H9 (cell line): Measurements from ENCODE around the gene MRPS6. TPM values are rescaled to one million over a fixed set of nuclear protein-coding genes. Genes with fewer than 3 reads are reported as not detected.

Experiments used
- DNase-seq: peaks from one replicate; pipeline ENCODE4 v3.0.0-alpha.2; 2017
- H2AFZ ChIP-seq: one replicate; pipeline ENCODE4 v1.6.1; 2013; ENCODE audit warnings: mild to moderate bottlenecking, low read length, control low read depth, moderate library complexity
- H2AK5ac ChIP-seq: 2 replicates; pipeline ENCODE4 v1.6.1; 2013; ENCODE audit warnings: low read length, control low read depth, mixed read lengths; ENCODE audit not compliant: insufficient read length
- H2BK120ac ChIP-seq: one replicate; pipeline ENCODE4 v1.6.1; 2013; ENCODE audit warnings: low read depth, mild to moderate bottlenecking, low read length, control low read depth, inconsistent platforms; ENCODE audit not compliant: poor library complexity, severe bottlenecking
- H2BK12ac ChIP-seq: 2 replicates; pipeline ENCODE4 v1.6.1; 2013; ENCODE audit warnings: low read length, control low read depth, mixed read lengths, low read depth; ENCODE audit not compliant: insufficient read length
- H2BK15ac ChIP-seq: 2 replicates; pipeline ENCODE4 v1.6.1; 2013; ENCODE audit warnings: low read depth, low read length, control low read depth
- H2BK20ac ChIP-seq: one replicate; pipeline ENCODE4 v1.6.1; 2013; ENCODE audit warnings: low read depth, mild to moderate bottlenecking, low read length, control low read depth, inconsistent platforms; ENCODE audit not compliant: poor library complexity, severe bottlenecking
- H2BK5ac ChIP-seq: 2 replicates; pipeline ENCODE4 v1.6.1; 2013; ENCODE audit warnings: low read length, control low read depth, mixed read lengths; ENCODE audit not compliant: insufficient read length
- H3K14ac ChIP-seq: 2 replicates; pipeline ENCODE4 v1.6.1; 2013; ENCODE audit warnings: low read length, control low read depth; ENCODE audit not compliant: insufficient read depth
- H3K18ac ChIP-seq: 2 replicates; pipeline ENCODE4 v1.6.1; 2013; ENCODE audit warnings: low read depth, mild to moderate bottlenecking, mixed read lengths, low read length, control low read depth; ENCODE audit not compliant: insufficient read length
- H3K23ac ChIP-seq: 2 replicates; pipeline ENCODE4 v1.6.1; 2013; ENCODE audit warnings: low read length, control low read depth, mixed read lengths, low read depth; ENCODE audit not compliant: insufficient read length
- H3K23me2 ChIP-seq: 2 replicates; pipeline ENCODE4 v1.6.1; 2013; ENCODE audit warnings: low read depth, mild to moderate bottlenecking, mixed read lengths, low read length, control low read depth; ENCODE audit not compliant: insufficient read length, poor library complexity, severe bottlenecking
- H3K27ac ChIP-seq: 2 replicates; pipeline ENCODE4 v1.5.1; 2013; ENCODE audit warnings: low read length, control low read depth, mixed read lengths, low read depth; ENCODE audit not compliant: insufficient read length
- H3K27me3 ChIP-seq: 2 replicates; pipeline ENCODE4 v1.6.1; 2013; ENCODE audit warnings: low read length, control low read depth, inconsistent platforms; ENCODE audit not compliant: insufficient read depth
- H3K4ac ChIP-seq: 2 replicates; pipeline ENCODE4 v1.6.1; 2013; ENCODE audit warnings: low read depth, mild to moderate bottlenecking, control low read depth, inconsistent platforms, low read length, moderate library complexity
- H3K4me1 ChIP-seq: 2 replicates; pipeline ENCODE4 v1.6.1; 2013; ENCODE audit warnings: low read length, control low read depth, inconsistent platforms; ENCODE audit not compliant: insufficient read depth
- H3K4me2 ChIP-seq: 2 replicates; pipeline ENCODE4 v1.6.1; 2013; ENCODE audit warnings: low read length, control low read depth, mixed read lengths; ENCODE audit not compliant: insufficient read length, insufficient read depth
- H3K56ac ChIP-seq: 2 replicates; pipeline ENCODE4 v1.6.1; 2013; ENCODE audit warnings: low read depth, mild to moderate bottlenecking, mixed read lengths, low read length, control low read depth; ENCODE audit not compliant: insufficient read length
- H3K79me1 ChIP-seq: 2 replicates; pipeline ENCODE4 v1.6.1; 2013; ENCODE audit warnings: low read depth, mild to moderate bottlenecking, moderate library complexity, low read length, control low read depth, inconsistent platforms; ENCODE audit not compliant: insufficient read depth, poor library complexity, severe bottlenecking
- H3K79me2 ChIP-seq: 2 replicates; pipeline ENCODE4 v1.6.1; 2013; ENCODE audit warnings: low read length, control low read depth, inconsistent platforms; ENCODE audit not compliant: insufficient read depth
- H3K9ac ChIP-seq: 2 replicates; pipeline ENCODE4 v1.6.1; 2013; ENCODE audit warnings: low read length, control low read depth, mixed read lengths; ENCODE audit not compliant: insufficient read length; ENCODE audit errors: extremely low read depth
- H3K9me3 ChIP-seq: one replicate; pipeline ENCODE4 v1.6.1; 2013; ENCODE audit warnings: low read depth, low read length, inconsistent platforms; ENCODE audit not compliant: control insufficient read depth
- H3T11ph ChIP-seq: one replicate; pipeline ENCODE4 v1.6.1; 2013; ENCODE audit warnings: mild to moderate bottlenecking, low read length, control low read depth, inconsistent platforms
- H4K20me1 ChIP-seq: one replicate; pipeline ENCODE4 v1.6.1; 2013; ENCODE audit not compliant: control insufficient read depth, insufficient read length, insufficient read depth
- H4K5ac ChIP-seq: 2 replicates; pipeline ENCODE4 v1.6.1; 2013; ENCODE audit warnings: low read depth, mild to moderate bottlenecking, mixed read lengths, low read length, control low read depth; ENCODE audit not compliant: insufficient read length
- H4K8ac ChIP-seq: replicated peaks from 2 replicates; pipeline ENCODE4 v1.6.1; 2013; ENCODE audit warnings: low read length, control low read depth, mixed read lengths, low read depth; ENCODE audit not compliant: insufficient read length
- H4K91ac ChIP-seq: 2 replicates; pipeline ENCODE4 v1.6.1; 2013; ENCODE audit warnings: low read depth, mild to moderate bottlenecking, moderate library complexity, mixed read lengths, low read length, control low read depth; ENCODE audit not compliant: insufficient read length
- H3K27ac Mint-ChIP-seq, 3 experiments: 2 replicates in 2 of 3; 3 replicates in 1 of 3; pipeline ENCODE4 v1.8.0; 2020 to 2021; ENCODE audit warnings: mixed read lengths in 3 of 3, mild to moderate bottlenecking in 1 of 3, moderate library complexity in 1 of 3
- H3K27me3 Mint-ChIP-seq: 2 replicates; pipeline ENCODE4 v1.8.0; 2021; ENCODE audit warnings: low read depth, mild to moderate bottlenecking, moderate library complexity, mixed read lengths
- H3K36me3 Mint-ChIP-seq, 3 experiments: 2 replicates in 2 of 3; 3 replicates in 1 of 3; pipeline ENCODE4 v1.8.0; 2020 to 2021; ENCODE audit warnings: low read depth in 3 of 3, mixed read lengths in 3 of 3; ENCODE audit not compliant: insufficient read depth in 1 of 3
- H3K4me1 Mint-ChIP-seq, 2 experiments: 2 replicates each; pipeline ENCODE4 v1.8.0; 2020; ENCODE audit warnings: mixed read lengths in 2 of 2
- H3K4me3 Mint-ChIP-seq, 2 experiments: 2 replicates in 1 of 2; 3 replicates in 1 of 2; pipeline ENCODE4 v1.8.0; 2020 to 2021; ENCODE audit warnings: mild to moderate bottlenecking in 2 of 2, mixed read lengths in 2 of 2, moderate library complexity in 1 of 2
- H3K9me3 Mint-ChIP-seq, 2 experiments: 2 replicates in 1 of 2; 3 replicates in 1 of 2; pipeline ENCODE4 v1.8.0; 2020; ENCODE audit warnings: mild to moderate bottlenecking in 2 of 2, mixed read lengths in 2 of 2, moderate library complexity in 1 of 2
- CTCF ChIP-seq: fragments of 200-600 bp; sonication (generic); conservative IDR thresholded peaks from 3 replicates; pipeline ENCODE4 v1.8.0; 2021; ENCODE audit warnings: antibody characterized with exemption, mild to moderate bottlenecking
- WGBS: extraction: QIAGEN DNeasy Blood & Tissue Kit; methylation state at CpG from one replicate; pipeline ENCODE4 v1.1.7; 2013; ENCODE audit warnings: missing lambda C conversion rate, low lambda C conversion rate, mixed read lengths; ENCODE audit not compliant: insufficient read length; ENCODE audit errors: extremely low coverage; 5-methylcytosine and 5-hydroxymethylcytosine counted together
- total RNA-seq: library from RNA; stranded (reverse); gene quantifications from 2 replicates; pipeline ENCODE4 v1.2.1, GENCODE V29; 2021

MRPS6 gene
- total RNA-seq, 1 experiment from 2014 or later = 83.2 TPM

- H4K20me1 ChIP-seq = no peaks in the 10 kb centered on the region
- no peak for DNase-seq
- peaks cover 8% of the 10 kb centered on the region; the same call in 1 of the 2 replicates for H3K4me1 ChIP-seq
- H3K79me1 ChIP-seq = no peaks in the 10 kb centered on the region
- WGBS = no CpG with 5 or more reads among the region's 2 CpGs
- H2BK12ac ChIP-seq = no peak overlapping the region
- H3K79me2 ChIP-seq = peaks cover 14% of the 10 kb centered on the region; the same call in 1 of the 2 replicates
- no peak overlapping the region for H3K9ac ChIP-seq
- no peak overlapping the region for H3K18ac ChIP-seq
- H3K4me2 ChIP-seq = no peak overlapping the region
- H4K8ac ChIP-seq = no peak overlapping the region
- H2BK15ac ChIP-seq = no peak overlapping the region
- no peak overlapping the region for H2BK20ac ChIP-seq
- H4K91ac ChIP-seq = no peak overlapping the region
- no peak overlapping the region for H2AFZ ChIP-seq
- no peak overlapping the region for H3K4ac ChIP-seq
- no peaks in the 10 kb centered on the region for H3K27me3 Mint-ChIP-seq
- H3K4me1 Mint-ChIP-seq = peaks cover 51 to 53% of the 10 kb centered on the region in 2 experiments
- H3K27ac ChIP-seq = no peak overlapping the region
- H3K9me3 ChIP-seq = no peaks in the 10 kb centered on the region
- no peak overlapping the region for H2BK5ac ChIP-seq
- H3K56ac ChIP-seq = no peak overlapping the region
- H3K9me3 Mint-ChIP-seq = no peaks in the 10 kb centered on the region
- no peak overlapping the region for H3K27ac Mint-ChIP-seq
- no peak overlapping the region for H3K4me3 Mint-ChIP-seq
- no peak overlapping the region for H2BK120ac ChIP-seq
- no peaks in the 10 kb centered on the region for H3K27me3 ChIP-seq
- H3K23me2 ChIP-seq = no peaks in the 10 kb centered on the region
- H4K5ac ChIP-seq = no peak overlapping the region
- peaks cover 16 to 30% (median 27%) of the 10 kb centered on the region in 3 experiments; a peak in 6 of 7 replicates for H3K36me3 Mint-ChIP-seq
- H3T11ph ChIP-seq = no peak overlapping the region
- no peak for TF ChIP-seq CTCF
- H3K23ac ChIP-seq = no peak overlapping the region
- H2AK5ac ChIP-seq = no peak overlapping the region
- H3K14ac ChIP-seq = no peak overlapping the region
Measured at GRCh38 chr21:34097442-34097841, 24.1 kb downstream of the MRPS6 start.
